ENCODE results near the gene KDM8.

- TF ChIP-seq CTCF (IDR thresholded peaks at IDR 0.05) = no peak
- no peak for TF ChIP-seq MAX (IDR thresholded peaks at IDR 0.05; ENCODE audit: low read depth)
- no peak for TF ChIP-seq TAF1 (IDR thresholded peaks at IDR 0.05; ENCODE audit: borderline replicate concordance, low read depth, low read length)
- TF ChIP-seq SMC3 (IDR thresholded peaks at IDR 0.05; ENCODE audit: low read depth, low read length) = no peak
- no peak for TF ChIP-seq TCF12 (IDR thresholded peaks at IDR 0.05)
- no peak for TF ChIP-seq ELF1 (IDR thresholded peaks at IDR 0.05)
- TF ChIP-seq RFX5 (IDR thresholded peaks at IDR 0.05; ENCODE audit: low read length) = no peak
- no peak for TF ChIP-seq RAD21 (IDR thresholded peaks at IDR 0.05; ENCODE audit: low read length)
These were observed 31.3 kb downstream of the KDM8 start for GRCh38 chr16:27234603-27235002.
